LNCaP clone FGC (cell line): ENCODE data around the gene NAGA.

Source experiments
- DNase-seq: peaks from one replicate; pipeline ENCODE4 v3.0.0-alpha.2; 2011; ENCODE audit warnings: low read depth
- H3K4me3 ChIP-seq: 2 replicates; pipeline ENCODE4 v1.5.1; 2011; ENCODE audit warnings: mild to moderate bottlenecking, low read depth, low read length, control low read depth
- CTCF ChIP-seq: IDR thresholded peaks from 2 replicates; pipeline ENCODE4 v1.5.1; 2012; ENCODE audit warnings: mild to moderate bottlenecking; ENCODE audit not compliant: control insufficient read depth, insufficient read depth; ENCODE audit errors: extremely low read depth

Gene NAGA

GRCh38 chr22:42033263-42034181 is 37.1 kb downstream of the NAGA start:
- no peak overlapping the region for H3K4me3 ChIP-seq
- no peak for TF ChIP-seq CTCF
- DNase-seq: no peak

- no peak for TF ChIP-seq CTCF
- no peak for DNase-seq
- H3K4me3 ChIP-seq: no peak overlapping the region
Observed at GRCh38 chr22:42026705-42027104, 43.9 kb downstream of the NAGA start.

- no peak for TF ChIP-seq CTCF
- no peak overlapping the region for H3K4me3 ChIP-seq
- no peak for DNase-seq
Observed at GRCh38 chr22:42025421-42025820, 45.2 kb downstream of the NAGA start.

- no peak for DNase-seq
- no peak for TF ChIP-seq CTCF
- H3K4me3 ChIP-seq: no peak overlapping the region
Observed at GRCh38 chr22:42022162-42022847, 48.3 kb downstream of the NAGA start.

- no peak for TF ChIP-seq CTCF
- DNase-seq: no peak
- no peak overlapping the region for H3K4me3 ChIP-seq
Observed at GRCh38 chr22:42021571-42021970, 49.0 kb downstream of the NAGA start.

- no peak for DNase-seq
- no peak overlapping the region for H3K4me3 ChIP-seq
- TF ChIP-seq CTCF: no peak
Observed at GRCh38 chr22:42018224-42018623, 52.4 kb downstream of the NAGA start.

- no peak for TF ChIP-seq CTCF
- no peak overlapping the region for H3K4me3 ChIP-seq
- DNase-seq: no peak
Observed at GRCh38 chr22:42016111-42016510, 54.5 kb downstream of the NAGA start.
